ENCODE measurements around the gene CORO1C.
"Not testable (repeated sequence)": the region's sequence is repeated elsewhere in the genome, so short reads cannot be mapped to it uniquely, and the experiment has no call there.

Gene CORO1C

DNA sequence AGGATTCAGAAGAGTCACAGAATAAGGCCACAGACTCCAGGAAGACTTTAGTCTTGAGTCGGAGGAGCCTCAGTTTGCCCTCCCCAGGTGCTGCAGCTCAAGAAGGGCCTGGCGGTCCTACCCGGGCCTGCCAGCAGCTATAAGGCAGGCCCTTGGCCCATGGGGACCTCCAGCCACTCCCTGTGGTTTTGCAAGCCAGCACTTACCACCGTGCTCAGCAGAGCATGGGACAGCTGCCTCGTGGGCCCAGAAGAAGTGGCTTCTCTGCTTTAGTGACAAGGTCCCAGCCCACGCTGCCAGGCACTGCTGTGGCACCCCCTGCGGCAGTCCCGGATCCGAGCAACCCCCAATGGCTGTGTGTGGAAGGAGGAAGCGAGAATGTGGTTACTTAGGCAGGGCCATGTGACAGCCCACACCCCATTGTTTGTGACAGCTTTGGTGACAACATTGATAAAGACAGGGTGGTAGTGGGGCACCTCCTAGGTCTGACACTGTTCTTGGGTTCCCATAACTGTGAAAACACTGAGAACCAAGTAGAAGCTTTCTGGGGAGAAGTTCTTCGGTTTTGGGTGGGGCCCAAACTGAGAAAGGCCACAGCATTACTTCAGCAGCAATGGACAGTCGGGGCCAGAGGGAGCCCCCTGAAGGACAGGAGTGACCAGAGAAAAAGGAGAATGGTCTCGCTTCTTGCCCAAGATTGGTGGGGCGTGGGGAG, 97.6 kb downstream of the CORO1C start, which contains the start of gene SELPLG:
Gene SELPLG (minus strand): TSS at position 361 of the 715 bp plus-strand sequence. CDS start 9,587 bp downstream, outside the sequence.
- peak; percentile 83 for DNase-seq (ENCODE audit: low spot score)

DNA sequence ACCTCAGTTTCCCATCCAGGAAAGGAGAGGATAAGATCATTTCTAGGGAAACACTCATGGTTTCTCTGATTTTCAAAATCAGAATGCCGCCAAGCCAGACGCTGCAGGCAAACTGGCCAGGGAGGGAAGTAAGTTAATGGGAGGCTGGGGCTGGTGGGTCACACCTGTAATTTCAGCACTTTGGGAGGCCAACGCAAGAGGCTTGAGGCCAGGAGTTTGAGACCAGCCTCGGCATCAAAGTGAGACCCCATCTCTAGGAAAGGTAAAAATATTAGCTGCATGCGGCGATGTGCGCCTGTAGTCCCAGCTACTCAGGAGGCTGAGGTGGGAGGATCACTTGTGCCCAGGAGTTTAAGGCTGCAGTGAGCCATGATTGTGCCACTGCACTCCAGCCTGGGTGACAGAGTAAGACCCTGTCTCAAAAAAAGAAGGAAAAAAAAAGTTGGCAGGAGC, 98.2 kb downstream of the CORO1C start:
- DNase-seq (ENCODE audit: low spot score), result no peak

DNA sequence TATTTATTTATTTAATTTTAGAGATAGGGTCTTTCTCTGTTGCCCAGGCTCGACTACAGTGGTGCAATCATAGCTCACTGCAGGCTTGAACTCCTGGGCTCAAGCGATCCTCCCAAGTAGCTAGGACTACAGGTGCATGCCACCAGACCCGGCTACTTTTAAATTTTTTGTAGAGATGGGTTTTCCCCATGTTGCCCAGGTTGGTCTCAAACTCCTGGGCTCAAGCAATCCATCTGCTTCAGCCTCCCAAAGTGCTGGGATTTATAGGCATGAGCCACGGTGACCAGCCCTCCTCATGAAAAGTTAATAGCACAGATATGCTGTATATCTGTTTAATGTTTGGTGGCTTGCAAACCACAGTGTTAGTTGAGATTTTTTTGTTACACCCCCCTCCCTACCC, 100.1 kb downstream of the CORO1C start:
- DNase-seq (ENCODE audit: low spot score), result not testable (repeated sequence)

DNA sequence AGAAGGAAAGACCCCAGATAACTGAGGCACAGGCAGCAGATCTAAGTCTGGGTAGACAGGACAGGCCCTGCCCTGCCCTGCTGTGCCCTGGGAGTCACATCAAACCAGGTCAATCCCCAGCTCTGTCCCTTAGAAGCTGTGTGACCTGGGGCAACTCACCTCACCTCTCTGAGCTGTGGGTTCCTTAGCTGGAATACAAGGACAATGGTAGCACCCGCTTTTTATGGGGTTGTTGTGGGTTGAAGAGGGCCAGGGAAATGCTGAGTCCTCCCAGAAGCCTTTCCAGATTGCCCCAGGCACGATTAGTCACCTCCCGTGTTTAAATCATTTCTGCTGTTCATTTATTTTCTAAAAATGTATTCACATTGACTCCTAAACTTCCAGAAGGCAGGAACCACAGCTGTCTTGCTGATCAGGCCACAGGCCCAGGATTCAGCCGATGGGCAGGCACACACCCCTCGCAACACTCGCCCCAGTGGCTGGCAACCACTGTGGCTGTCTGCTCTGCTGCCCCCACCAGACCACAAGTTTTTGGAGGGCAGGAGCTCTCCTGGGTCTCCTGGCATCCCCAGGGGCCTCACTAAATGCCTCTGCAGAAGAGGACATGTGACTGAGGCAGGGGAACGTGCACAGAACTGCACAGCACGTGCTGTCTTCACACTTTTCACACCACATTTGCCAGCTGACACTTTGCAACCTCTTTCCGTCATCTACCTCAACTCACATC, 100.7 kb downstream of the CORO1C start:
- no peak for DNase-seq (ENCODE audit: low spot score)

DNA sequence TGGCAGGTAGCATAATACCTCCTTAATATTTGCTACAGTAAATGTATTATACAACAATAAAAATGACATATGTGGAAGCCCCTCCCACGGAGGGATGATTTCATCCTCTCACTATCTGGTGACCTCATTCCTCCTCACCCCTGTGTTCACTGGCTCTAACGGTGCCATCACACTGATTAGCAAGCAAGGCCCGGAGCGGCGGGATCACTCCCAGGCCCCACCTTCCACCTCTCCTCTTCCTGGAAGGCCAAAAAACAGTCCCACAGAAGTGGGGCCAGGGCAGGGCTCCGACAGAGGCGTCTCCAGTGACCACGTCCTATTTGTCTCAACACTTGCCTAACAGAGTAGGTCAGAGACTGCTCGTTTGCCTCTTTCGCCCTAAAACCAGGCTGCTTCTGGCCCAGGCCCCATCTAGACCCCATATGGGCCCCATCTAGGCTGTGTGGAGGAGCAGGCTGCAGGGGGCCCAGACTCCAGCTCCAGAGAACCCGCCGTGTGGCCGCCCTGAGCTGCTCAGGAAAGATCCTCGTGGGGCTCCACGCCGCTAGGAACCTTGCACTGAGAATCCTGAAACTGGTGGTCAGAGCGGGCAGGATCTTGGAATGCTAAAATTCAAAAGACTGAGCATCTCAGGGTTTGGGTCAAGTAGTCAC, 101.4 kb downstream of the CORO1C start:
- DNase-seq (ENCODE audit: low spot score), result no peak

DNA sequence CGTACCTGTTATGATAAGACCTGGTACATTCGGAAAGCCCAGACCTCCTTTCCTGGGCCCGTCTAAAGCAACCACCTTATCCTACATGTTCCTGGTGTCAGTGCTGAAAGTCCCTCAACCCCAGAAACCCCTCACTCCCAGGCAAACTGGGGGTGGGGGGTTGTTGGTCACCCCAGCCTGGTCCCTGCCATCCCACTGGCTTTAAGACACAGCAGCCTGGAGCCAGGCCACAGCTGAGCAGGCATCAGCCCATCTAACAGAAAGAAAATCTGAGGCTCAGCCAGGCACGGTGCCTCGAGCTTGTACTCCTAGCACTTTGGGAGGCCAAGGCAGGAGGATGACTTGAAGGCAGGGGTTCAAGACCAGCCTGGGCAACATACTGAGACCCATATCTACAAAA, 102.2 kb downstream of the CORO1C start:
- DNase-seq (ENCODE audit: low spot score), result no peak

DNA sequence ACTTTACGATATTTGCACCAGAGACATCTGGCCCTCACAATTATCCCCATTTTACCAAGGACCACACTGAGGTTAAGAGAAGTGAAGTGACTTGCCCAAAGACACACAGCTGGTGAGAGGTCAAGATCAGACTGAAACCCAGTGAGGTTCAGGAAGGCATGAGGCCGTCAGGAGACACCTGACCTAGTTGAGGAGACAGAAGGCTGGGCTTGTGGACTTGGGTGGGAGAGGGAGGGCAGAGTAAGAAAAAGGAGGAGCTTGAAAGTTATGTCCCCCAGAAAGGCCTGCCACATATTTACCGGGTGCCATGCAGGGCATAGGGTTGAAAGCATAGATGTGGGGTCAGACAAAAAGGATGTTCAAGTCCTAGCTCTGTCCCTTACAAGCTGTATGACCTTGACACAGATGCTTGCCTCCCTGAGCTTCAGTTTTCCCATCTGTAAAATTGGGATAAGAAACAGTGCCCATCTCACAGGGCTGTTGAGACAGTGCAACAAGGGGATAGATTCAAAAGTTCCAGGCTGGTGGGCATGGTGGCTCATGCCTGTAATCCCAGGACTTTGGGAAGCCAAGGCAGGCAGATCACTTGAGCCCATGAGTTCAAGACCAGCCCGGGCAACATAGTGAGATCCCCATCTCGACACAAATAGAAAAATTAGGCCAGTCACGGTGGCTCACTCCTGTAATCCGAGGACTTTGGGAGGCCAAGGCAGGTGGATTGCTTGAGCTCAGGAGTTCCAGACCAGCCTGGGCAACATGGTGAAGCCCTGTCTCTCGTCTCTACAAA, 104.0 kb downstream of the CORO1C start:
- no peak for DNase-seq (ENCODE audit: low spot score)

DNA sequence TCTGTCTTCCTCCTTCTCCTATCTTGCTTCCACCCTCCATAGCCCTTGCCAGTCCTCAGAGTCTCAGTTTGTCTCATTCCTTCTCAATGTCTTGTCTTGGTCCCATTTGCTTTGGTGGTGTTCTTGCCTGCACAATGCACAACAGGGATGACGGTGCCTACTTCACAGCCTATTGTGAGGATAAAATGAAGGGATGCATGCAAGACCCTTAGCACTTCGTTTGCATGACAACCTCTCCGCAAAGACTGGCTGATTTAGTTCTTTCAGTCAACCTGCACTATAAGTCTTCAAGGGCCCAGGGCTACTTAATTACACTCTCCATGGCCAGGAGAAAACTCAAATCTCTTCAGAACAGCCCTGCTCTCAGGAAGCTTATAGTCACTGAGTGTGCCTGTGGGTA, 106.1 kb downstream of the CORO1C start:
- no peak for DNase-seq (ENCODE audit: low spot score)

DNA sequence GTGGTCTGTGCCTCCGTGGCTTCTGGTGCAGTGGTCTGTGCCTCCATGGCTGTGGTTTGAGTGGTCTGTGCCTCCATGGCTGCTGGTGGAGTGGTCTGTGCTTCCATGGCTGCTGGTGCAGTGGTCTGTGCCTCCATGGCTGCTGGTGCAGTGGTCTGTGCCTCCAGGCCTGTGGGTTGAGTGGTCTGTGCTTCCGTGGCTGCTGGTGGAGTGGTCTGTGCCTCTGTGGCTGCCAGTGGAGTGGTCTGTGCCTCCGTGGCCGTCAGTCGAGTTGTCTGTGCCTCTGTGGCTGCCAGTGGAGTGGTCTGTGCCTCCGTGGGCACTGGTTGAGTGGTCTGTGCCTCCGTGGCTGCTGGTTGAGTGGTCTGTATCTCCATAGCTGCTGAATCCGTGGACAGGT, 107.7 kb downstream of the CORO1C start:
- no peak for DNase-seq (ENCODE audit: low spot score)

DNA sequence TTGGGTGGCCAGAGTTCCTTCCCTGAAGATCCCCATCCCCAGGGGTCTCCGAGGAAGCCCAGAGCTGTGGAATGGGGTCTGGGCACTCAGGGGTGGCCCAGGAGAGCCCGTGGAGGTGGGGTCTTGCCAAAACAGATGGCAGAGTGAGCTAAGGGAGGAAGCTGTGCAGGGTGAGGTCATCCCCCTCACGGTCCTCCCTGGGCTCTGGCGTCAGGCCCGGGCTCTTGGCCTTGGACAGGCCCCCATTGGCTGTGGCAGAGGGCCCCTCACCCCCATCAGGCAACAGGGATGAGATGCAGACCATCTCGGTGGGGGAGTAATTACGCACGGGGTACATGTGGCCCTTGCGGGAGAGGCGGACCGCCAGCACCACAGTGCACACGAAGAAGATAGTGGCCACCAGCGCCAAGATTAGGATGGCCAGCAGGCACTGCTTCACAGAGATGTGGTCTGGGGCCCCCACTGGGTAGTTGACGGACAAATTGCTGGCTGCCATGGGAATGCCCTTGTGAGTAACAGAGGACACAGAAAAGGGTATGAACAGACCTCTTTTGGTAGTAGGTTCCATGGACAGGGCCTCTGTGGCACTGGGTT, 108.3 kb downstream of the CORO1C start:
- no peak for DNase-seq (ENCODE audit: low spot score)

DNA sequence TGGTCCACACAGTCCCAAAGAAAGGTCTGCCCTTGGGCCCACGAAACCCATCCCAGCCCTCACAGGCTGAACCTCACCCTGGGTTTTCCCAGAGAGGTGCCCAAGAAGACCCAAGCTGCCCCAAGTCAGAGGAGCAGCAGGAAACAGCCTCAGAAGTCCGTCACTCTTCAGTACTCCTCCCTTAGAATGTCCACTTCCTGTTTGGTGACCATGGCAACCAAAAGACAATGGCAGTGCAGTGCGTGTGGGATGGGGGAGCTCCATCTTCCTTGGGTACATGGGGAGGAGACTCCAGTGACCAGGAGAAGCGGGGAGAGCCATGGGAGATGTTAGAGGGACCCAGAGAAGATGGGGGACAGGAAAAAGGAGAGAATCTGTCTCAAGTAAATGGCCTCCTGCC, 108.9 kb downstream of the CORO1C start:
- no peak for DNase-seq (ENCODE audit: low spot score)

DNA sequence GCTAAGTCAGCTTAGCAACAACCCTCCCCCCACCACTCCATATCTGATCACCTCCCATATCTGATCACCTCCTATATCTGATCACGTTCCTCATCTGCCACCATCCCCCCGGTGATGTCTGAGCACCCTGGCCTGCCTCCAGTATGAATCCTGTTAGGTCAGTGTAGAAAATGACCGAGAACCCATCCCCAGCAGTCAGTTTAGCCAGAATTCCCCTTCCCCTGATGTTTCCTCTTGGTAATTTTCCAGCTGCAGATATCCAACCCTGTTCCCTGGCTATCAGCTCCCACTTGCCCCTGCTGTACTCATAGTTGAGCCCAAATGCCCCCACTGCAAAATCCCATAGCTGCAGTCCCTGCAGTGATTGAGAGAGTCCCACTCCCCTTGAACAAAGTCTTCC, 110.2 kb downstream of the CORO1C start:
- DNase-seq (ENCODE audit: low spot score), result no peak

DNA sequence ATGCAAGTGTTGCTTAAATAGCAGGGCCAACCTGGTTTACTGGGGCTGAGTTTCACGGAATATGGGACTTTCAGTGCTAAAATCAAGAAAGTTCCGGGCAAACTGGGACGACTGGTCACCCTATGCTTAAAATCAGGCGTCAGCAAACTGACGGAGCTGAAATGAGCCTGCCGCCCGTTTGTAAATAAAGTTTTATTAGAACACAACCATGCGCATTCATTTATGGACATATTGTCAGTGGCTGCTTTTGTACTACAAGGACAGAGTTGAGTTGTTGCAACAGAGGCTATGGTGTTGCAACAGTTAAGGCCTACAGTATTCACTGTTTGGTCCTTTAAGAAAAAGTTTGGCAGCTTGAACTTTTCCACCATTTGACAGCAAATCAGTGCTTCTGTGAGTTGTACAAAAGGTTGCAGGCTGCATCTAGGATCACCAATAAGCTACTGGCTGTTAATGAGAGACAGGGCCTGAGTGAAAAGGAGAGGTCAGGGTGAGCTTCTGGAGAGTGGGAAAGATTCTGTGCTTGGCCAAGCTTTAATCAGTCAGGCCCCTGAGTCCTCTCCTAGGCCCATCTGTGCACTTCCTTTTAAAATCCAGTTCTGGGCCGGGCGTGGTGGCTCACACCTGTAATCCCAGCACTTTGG, 111.0 kb downstream of the CORO1C start:
- DNase-seq (ENCODE audit: low spot score), result no peak

DNA sequence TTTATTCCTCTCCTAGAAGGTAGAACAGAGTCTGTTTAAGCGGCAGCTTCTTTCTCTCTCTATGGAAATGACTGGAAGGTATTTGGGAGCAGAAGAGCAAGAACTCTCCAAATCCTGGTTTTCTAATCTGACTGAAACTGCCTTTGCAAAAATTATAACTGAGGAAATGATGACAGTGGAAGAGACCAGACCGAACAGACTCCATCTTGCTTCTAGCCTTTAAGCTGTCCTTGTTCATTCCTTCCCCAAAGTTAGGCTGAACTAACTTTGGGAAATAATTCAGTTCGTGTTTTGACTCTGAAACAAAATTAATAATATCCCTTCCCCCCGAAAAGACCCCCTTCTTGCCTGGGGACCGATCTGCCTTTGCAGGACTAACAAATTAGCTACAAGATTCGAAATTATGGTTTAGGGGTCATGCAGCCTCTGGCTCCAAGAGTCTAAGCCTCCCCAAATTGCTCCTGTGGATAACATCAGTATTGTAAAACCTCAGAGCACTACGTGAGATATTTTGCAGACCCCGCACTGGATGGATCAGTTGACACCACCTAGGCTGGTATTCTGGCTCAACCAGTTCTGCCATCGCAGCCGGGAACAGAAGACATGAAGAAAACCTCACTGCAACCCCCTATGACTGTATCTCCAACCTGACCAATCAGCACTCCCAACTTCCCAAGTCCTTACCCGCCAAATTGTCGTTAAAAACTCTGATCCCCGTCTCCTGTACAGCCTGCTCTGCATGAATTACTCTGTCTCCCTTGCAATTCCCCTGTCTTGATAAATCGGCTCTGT, 111.8 kb downstream of the CORO1C start:
- DNase-seq (ENCODE audit: low spot score), result no peak

DNA sequence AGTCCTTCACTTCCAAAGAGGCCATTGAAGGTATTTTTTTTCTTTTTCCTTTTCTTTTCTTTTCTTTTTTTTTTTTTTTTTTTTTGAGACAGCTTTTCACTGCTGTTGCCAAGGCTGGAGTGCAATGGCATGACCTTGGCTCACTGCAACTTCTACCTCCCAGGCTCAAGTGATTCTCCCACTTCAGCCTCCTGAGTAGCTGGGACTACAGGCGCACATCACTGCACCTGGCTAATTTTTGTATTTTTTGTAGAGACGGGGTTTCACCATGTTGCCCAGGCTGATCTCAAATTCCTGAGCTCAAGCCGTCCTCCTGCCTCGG, 112.4 kb downstream of the CORO1C start:
- DNase-seq (ENCODE audit: low spot score), result not testable (repeated sequence)

DNA sequence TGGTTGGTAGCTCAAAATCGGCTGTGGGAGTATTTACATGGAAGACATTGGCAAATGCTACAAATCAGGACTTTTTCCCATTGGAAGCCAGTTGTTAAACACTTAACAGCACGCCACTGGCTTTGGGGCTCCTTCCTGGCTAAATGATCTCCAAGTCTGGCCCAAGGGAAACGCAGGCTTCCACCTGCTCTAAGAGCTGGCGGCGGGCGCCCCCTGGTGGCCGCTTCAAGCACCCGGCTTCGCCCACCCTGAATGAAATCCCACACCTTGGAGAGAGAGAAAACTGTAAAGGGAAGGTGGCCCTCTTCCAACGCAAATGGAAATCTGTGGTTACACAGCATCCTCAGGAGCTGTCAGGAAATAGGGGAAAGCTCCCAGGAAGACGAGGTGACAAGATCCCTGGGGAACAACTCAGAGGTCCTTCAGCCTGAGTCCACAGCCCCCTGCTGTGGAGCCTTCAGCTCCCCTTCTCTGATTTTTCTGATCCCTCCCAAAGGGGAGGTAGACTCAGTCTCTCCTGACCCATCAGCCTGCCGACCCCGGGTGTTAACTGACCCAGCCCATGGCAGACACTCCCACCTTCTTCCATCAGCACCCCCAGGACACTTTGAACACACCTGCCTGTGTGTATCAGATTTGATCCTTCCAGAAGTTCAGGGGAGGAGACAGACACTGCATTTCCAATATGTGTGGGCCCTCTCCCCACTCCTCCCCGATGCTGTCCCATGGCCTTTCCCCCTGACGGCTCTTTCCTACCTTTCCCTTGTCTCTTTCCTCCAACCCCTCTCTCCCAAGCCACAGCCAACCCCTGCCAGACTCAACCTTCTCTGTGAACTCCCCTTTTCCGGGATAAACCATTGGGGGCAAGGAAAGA, 113.0 kb downstream of the CORO1C start:
- peak; percentile 81 for DNase-seq (ENCODE audit: low spot score)

DNA sequence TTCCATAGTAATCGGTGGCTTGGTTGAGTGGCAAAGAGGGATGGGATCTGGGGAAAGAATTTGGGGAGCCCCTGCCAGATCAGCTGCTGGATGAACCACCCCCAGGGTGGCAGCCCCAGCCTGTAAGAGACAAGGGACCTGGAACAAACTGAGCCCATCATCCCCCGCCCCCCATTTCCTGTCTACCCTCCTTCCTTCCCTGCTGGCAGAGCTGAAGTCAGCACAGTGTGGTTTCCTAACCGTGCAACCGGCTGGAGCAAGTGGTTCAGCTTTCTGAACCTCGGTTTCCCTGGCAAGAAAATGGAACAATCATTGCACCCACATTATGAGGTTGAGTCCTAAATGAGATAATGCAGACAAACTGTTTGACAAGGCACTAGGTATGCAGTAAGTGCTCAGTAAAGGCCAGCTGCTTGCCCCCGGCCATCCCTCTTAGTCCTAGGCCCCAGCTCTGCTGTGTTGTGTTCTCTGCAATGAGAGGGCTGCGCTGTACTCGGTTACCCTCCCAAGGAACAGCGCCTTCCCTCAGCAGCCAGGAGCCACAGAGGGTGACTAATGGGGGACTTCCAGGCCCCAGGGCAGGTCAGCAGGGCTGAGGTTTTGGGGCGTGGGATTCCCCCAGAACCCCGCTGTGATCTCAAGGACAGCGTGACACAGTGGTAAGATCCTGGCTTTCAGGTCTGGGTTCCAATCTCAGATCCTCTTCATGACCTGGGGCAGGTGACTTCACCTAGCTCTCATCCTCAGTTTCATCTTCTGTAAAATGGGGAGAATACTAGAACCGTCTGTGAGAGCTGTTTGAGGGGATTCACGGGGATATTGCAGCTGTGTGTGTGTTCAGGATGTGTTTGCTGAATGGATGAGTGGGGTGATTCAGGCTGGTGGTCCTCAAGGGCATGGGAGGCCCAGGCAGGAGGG, 114.1 kb downstream of the CORO1C start:
- DNase-seq (ENCODE audit: low spot score), result peak; percentile 62

DNA sequence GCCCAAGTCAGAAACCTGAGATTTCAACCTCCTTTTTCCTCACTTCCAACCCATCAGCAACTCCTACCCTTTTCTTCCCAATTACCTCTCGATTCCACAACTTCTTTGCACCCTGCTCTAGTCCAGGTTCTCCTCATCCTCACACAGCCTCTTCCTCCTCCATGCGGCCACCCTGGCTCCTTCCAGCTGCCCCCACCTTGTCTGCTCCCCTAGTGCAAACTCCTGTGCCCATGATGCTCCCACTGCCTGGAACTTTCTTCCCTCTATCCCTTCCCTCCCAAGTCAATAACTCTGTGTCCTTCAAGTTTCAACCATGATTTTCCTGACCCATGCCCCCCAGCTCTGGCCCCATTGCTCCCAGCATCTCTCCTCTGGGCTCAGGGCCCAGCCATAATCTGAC, 115.0 kb downstream of the CORO1C start:
- DNase-seq (ENCODE audit: low spot score), result no peak

All from Ammon's horn (tissue), 1 donor.